Measurements from ENCODE around the gene PDZD4. TPM values are rescaled to one million over a fixed set of nuclear protein-coding genes. Genes with fewer than 3 reads are reported as not detected.

The PDZD4 gene
- total and polyA plus RNA-seq, 2 donors = 6.6 to 28.0 TPM

- no peak for DNase-seq (ENCODE audit: extremely low spot score)
- WGBS = 64% methylated on average over 28 of the region's 28 CpGs
- no peaks in the 10 kb centered on the region for H3K36me3 ChIP-seq (ENCODE audit: insufficient read depth)
- no peak overlapping the region for H3K27ac ChIP-seq (ENCODE audit: low read depth)
- H3K4me1 ChIP-seq (ENCODE audit: insufficient read depth) = no peaks in the 10 kb centered on the region
- no peak overlapping the region for H3K4me3 ChIP-seq (ENCODE audit: low read depth, low read length)
Observed at GRCh38 chrX:153863251-153863991, 33.1 kb upstream of the PDZD4 start.

- DNase-seq (ENCODE audit: extremely low spot score) = no peak
- Histone ChIP-seq H3K36me3 (ENCODE audit: insufficient read depth) (no peaks in the 10 kb centered on the region), H3K4me3 (ENCODE audit: low read depth, low read length) (no peak overlapping the region), H3K4me1 (ENCODE audit: insufficient read depth) (no peaks in the 10 kb centered on the region), H3K27ac (ENCODE audit: low read depth) (no peak overlapping the region)
- 40% methylated on average over 21 of the region's 22 CpGs for WGBS
Observed at GRCh38 chrX:153862369-153863250, 32.3 kb upstream of the PDZD4 start.

GRCh38 chrX:153861733-153862310 lies 31.5 kb upstream of the PDZD4 start:
- DNase-seq (ENCODE audit: extremely low spot score) = no peak
- Histone ChIP-seq H3K4me1 (ENCODE audit: insufficient read depth) (no peaks in the 10 kb centered on the region), H3K27ac (ENCODE audit: low read depth) (no peak overlapping the region), H3K36me3 (ENCODE audit: insufficient read depth) (no peaks in the 10 kb centered on the region), H3K4me3 (ENCODE audit: low read depth, low read length) (no peak overlapping the region)
- WGBS = 53% methylated on average over 21 of the region's 21 CpGs

- WGBS = 74% methylated on average over 10 of the region's 10 CpGs
- Histone ChIP-seq H3K36me3 (ENCODE audit: insufficient read depth) (no peaks in the 10 kb centered on the region), H3K27ac (ENCODE audit: low read depth) (no peak overlapping the region), H3K4me3 (ENCODE audit: low read depth, low read length) (no peak overlapping the region), H3K4me1 (ENCODE audit: insufficient read depth) (no peaks in the 10 kb centered on the region)
- DNase-seq (ENCODE audit: extremely low spot score) = no peak
Observed at GRCh38 chrX:153861151-153861550, 30.8 kb upstream of the PDZD4 start.

GRCh38 chrX:153857348-153857903 lies 27.1 kb upstream of the PDZD4 start:
- Histone ChIP-seq H3K4me1 (ENCODE audit: insufficient read depth) (no peaks in the 10 kb centered on the region), H3K27ac (ENCODE audit: low read depth) (no peak overlapping the region), H3K4me3 (ENCODE audit: low read depth, low read length) (no peak overlapping the region), H3K36me3 (ENCODE audit: insufficient read depth) (no peaks in the 10 kb centered on the region)
- DNase-seq (ENCODE audit: extremely low spot score) = no peak
- WGBS = 86% methylated on average over 2 of the region's 2 CpGs

- Histone ChIP-seq H3K36me3 (ENCODE audit: insufficient read depth) (no peaks in the 10 kb centered on the region), H3K27ac (ENCODE audit: low read depth) (no peak overlapping the region), H3K4me3 (ENCODE audit: low read depth, low read length) (no peak overlapping the region), H3K4me1 (ENCODE audit: insufficient read depth) (no peaks in the 10 kb centered on the region)
- no peak for DNase-seq (ENCODE audit: extremely low spot score)
- WGBS = 83% methylated on average over 9 of the region's 9 CpGs
Observed at GRCh38 chrX:153854702-153855101, 24.4 kb upstream of the PDZD4 start.

GRCh38 chrX:153853902-153854267 lies 23.5 kb upstream of the PDZD4 start:
- 87% methylated on average over 3 of the region's 3 CpGs for whole genome bisulfite sequencing
- no peaks in the 10 kb centered on the region for H3K4me1 ChIP-seq (ENCODE audit: insufficient read depth)
- no peaks in the 10 kb centered on the region for H3K36me3 ChIP-seq (ENCODE audit: insufficient read depth)
- no peak overlapping the region for H3K4me3 ChIP-seq (ENCODE audit: low read depth, low read length)
- no peak overlapping the region for H3K27ac ChIP-seq (ENCODE audit: low read depth)
- DNase-seq (ENCODE audit: extremely low spot score) = no peak

GRCh38 chrX:153853180-153853901 lies 23.0 kb upstream of the PDZD4 start:
- Histone ChIP-seq H3K36me3 (ENCODE audit: insufficient read depth) (no peaks in the 10 kb centered on the region), H3K4me1 (ENCODE audit: insufficient read depth) (no peaks in the 10 kb centered on the region), H3K27ac (ENCODE audit: low read depth) (no peak overlapping the region), H3K4me3 (ENCODE audit: low read depth, low read length) (no peak overlapping the region)
- 20% methylated on average over 3 of the region's 3 CpGs for WGBS
- no peak for DNase-seq (ENCODE audit: extremely low spot score)

GRCh38 chrX:153851981-153852380 lies 21.6 kb upstream of the PDZD4 start:
- no peaks in the 10 kb centered on the region for H3K4me1 ChIP-seq (ENCODE audit: insufficient read depth)
- no peaks in the 10 kb centered on the region for H3K36me3 ChIP-seq (ENCODE audit: insufficient read depth)
- H3K4me3 ChIP-seq (ENCODE audit: low read depth, low read length) = no peak overlapping the region
- 66% methylated on average over 3 of the region's 3 CpGs for WGBS
- no peak overlapping the region for H3K27ac ChIP-seq (ENCODE audit: low read depth)
- no peak for DNase-seq (ENCODE audit: extremely low spot score)

GRCh38 chrX:153848325-153848724 lies 18.0 kb upstream of the PDZD4 start:
- Histone ChIP-seq H3K4me1 (ENCODE audit: insufficient read depth) (no peaks in the 10 kb centered on the region), H3K27ac (ENCODE audit: low read depth) (no peak overlapping the region), H3K4me3 (ENCODE audit: low read depth, low read length) (no peak overlapping the region), H3K36me3 (ENCODE audit: insufficient read depth) (no peaks in the 10 kb centered on the region)
- no peak for DNase-seq (ENCODE audit: extremely low spot score)
- 55% methylated on average over 3 of the region's 3 CpGs for WGBS

GRCh38 chrX:153845842-153846241 lies 15.5 kb upstream of the PDZD4 start:
- DNase-seq (ENCODE audit: extremely low spot score) = no peak
- Histone ChIP-seq H3K27ac (ENCODE audit: low read depth) (no peak overlapping the region), H3K4me3 (ENCODE audit: low read depth, low read length) (no peak overlapping the region), H3K4me1 (ENCODE audit: insufficient read depth) (no peaks in the 10 kb centered on the region), H3K36me3 (ENCODE audit: insufficient read depth) (no peaks in the 10 kb centered on the region)
- 13% methylated on average over 3 of the region's 3 CpGs for WGBS

- H3K4me1 ChIP-seq (ENCODE audit: insufficient read depth) = no peaks in the 10 kb centered on the region
- DNase-seq (ENCODE audit: extremely low spot score) = no peak
- no peak overlapping the region for H3K4me3 ChIP-seq (ENCODE audit: low read depth, low read length)
- no peaks in the 10 kb centered on the region for H3K36me3 ChIP-seq (ENCODE audit: insufficient read depth)
- 35% methylated on average over 6 of the region's 6 CpGs for WGBS
- H3K27ac ChIP-seq (ENCODE audit: low read depth) = no peak overlapping the region
Observed at GRCh38 chrX:153845195-153845594, 14.9 kb upstream of the PDZD4 start.

- Histone ChIP-seq H3K36me3 (ENCODE audit: insufficient read depth) (no peaks in the 10 kb centered on the region), H3K4me1 (ENCODE audit: insufficient read depth) (no peaks in the 10 kb centered on the region), H3K27ac (ENCODE audit: low read depth) (no peak overlapping the region), H3K4me3 (ENCODE audit: low read depth, low read length) (no peak overlapping the region)
- 21% methylated on average over 6 of the region's 6 CpGs for WGBS
- no peak for DNase-seq (ENCODE audit: extremely low spot score)
Observed at GRCh38 chrX:153844509-153845082, 14.3 kb upstream of the PDZD4 start.
